Mesothelial cell of epicardium (in vitro differentiated cells): ENCODE results near the gene ABR. TPM values are rescaled to one million over a fixed set of nuclear protein-coding genes. Genes with fewer than 3 reads are reported as not detected.

Experiments
- DNase-seq, 2 experiments: peaks; one replicate each; pipeline ENCODE4 v3.0.0; 2021; ENCODE audit warnings: low spot score in 2 of 2; ENCODE audit not compliant: unreplicated experiment in 2 of 2
- H3K27ac Mint-ChIP-seq: 2 replicates; pipeline ENCODE4 v1.8.0; 2021; ENCODE audit warnings: mixed read lengths
- H3K27me3 Mint-ChIP-seq: 2 replicates; pipeline ENCODE4 v1.8.0; 2021; ENCODE audit warnings: low read depth, mixed read lengths
- H3K36me3 Mint-ChIP-seq: 2 replicates; pipeline ENCODE4 v1.8.0; 2021; ENCODE audit warnings: mixed read lengths
- H3K4me1 Mint-ChIP-seq: 2 replicates; pipeline ENCODE4 v1.8.0; 2021; ENCODE audit warnings: mixed read lengths
- H3K4me3 Mint-ChIP-seq: 2 replicates; pipeline ENCODE4 v1.8.0; 2021; ENCODE audit warnings: mild to moderate bottlenecking, moderate library complexity, mixed read lengths
- H3K9me3 Mint-ChIP-seq: 2 replicates; pipeline ENCODE4 v1.8.0; 2021; ENCODE audit warnings: mixed read lengths
- total RNA-seq: library from RNA; stranded (reverse); gene quantifications from 3 replicates; pipeline ENCODE4 v1.2.1, GENCODE V29; 2021
- TF ChIP-seq, protein P1 (sequence below): fragments of 200-600 bp; sonication (generic); IDR thresholded peaks from one replicate; pipeline ENCODE4 v1.5.0; 2021; ENCODE audit warnings: antibody characterized with exemption; ENCODE audit not compliant: unreplicated experiment

Gene ABR
- total RNA-seq, 1 donor from 2014 or later, result 70.1 TPM

DNA sequence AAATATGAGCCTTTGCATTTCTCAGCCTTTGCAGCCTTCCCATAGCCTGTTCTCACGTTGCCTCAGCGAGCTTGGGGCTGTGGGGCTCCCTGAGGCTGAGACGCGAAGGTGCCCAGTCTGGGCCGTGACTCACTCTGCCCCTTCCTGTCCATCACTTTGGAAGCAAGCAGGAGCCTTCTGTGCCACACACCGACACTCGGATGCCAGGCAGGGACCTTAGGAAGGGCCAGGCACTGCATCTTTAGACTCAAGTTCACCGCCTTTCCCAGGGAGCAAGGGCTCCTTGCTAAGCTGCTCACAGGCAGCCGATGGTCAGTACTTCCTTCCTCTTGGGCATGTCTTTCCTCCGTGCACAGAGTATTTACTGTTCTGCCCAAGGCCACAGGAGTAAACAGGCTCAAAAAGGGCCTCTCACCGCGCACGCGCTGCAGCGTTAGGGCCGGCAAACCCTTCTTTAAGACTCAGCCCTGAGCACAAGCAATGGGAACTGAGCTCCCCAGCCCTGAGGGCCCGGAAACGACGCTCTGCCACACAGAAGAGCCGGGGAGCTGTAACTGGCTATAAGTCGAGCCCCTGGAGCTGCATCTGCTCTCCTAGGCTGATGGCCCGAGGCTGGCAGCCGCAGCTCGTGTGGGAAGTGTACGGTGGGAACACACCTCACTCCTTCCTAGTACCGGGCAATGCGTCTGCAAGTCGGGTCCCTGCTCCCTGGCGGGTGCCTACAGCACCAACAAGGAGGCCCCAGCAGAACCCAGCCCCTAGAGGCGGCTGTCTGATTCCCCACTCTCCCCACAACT lies 175.6 kb downstream of the ABR start:
- Mint-ChIP-seq H3K4me1 (peaks cover 30% of the 10 kb centered on the region), H3K4me3 (no peak overlapping the region), H3K9me3 (no peaks in the 10 kb centered on the region), H3K27ac (no peak overlapping the region), H3K27me3 (no peaks in the 10 kb centered on the region), H3K36me3 (peaks cover 29% of the 10 kb centered on the region)
- DNase-seq, result no peak
- TF ChIP-seq, protein P1, sequence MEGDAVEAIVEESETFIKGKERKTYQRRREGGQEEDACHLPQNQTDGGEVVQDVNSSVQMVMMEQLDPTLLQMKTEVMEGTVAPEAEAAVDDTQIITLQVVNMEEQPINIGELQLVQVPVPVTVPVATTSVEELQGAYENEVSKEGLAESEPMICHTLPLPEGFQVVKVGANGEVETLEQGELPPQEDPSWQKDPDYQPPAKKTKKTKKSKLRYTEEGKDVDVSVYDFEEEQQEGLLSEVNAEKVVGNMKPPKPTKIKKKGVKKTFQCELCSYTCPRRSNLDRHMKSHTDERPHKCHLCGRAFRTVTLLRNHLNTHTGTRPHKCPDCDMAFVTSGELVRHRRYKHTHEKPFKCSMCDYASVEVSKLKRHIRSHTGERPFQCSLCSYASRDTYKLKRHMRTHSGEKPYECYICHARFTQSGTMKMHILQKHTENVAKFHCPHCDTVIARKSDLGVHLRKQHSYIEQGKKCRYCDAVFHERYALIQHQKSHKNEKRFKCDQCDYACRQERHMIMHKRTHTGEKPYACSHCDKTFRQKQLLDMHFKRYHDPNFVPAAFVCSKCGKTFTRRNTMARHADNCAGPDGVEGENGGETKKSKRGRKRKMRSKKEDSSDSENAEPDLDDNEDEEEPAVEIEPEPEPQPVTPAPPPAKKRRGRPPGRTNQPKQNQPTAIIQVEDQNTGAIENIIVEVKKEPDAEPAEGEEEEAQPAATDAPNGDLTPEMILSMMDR, result no peak

DNA sequence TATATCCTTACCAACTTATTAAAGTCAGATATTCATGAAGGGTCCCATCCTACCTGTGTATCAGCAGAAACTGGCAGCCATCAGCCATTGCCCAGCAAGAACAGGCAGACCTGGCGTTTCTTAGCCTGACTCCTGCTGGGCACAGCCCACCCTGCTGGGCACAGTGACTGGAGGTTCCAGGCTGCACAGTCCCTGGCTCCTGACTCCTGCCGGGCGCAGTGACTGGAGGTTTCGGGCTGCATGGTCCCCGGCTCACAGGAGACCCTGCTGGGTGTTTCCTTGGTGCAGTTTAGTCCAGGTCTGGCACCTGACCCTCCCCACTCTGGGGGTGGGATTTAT lies 176.2 kb downstream of the ABR start:
- no peak for DNase-seq
- Mint-ChIP-seq H3K9me3 (no peaks in the 10 kb centered on the region), H3K27me3 (no peaks in the 10 kb centered on the region), H3K27ac (peak overlapping the region; percentile 62), H3K4me3 (no peak overlapping the region), H3K36me3 (peaks cover 29% of the 10 kb centered on the region), H3K4me1 (peaks cover 33% of the 10 kb centered on the region)
- TF ChIP-seq, protein P1, result no peak

DNA sequence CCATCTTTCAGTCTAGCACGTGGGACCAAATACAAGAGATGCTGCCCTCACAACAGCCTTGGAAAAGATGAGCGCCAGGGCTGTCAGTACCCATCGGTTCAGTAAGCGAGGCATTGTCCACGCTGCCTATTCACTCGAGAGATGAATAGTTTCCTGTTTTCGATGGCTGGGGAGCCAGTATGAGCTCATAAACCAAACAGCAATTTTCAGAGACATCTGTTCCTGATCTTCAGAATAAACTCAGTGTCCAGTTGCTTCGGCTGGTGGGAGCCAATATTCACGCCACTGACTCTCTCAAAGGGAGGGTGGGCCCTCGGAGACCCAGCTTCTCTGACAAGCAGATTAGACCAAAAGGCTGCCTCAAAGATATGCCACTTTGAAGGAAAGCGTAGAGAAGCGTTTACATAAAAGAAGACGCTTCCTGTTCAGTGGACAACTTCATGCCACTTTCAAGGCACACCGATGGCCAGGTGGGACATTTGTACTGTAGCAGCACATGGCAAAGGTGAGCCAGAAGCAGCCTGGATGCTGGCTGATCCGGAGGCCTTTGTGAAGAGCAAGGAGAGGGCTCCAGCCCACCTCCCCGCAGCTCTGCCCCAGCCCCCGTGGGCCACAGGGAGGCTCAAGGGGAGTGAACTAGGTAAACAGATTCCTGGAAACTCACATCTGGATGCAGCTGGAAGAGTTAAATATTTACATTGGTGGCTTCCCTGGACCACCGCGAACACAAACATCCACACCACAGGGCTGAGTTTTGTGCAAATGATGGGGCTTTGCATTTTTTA lies 176.8 kb downstream of the ABR start:
- Mint-ChIP-seq H3K4me3 (no peak overlapping the region), H3K27ac (peak overlapping the region; percentile 62), H3K4me1 (peaks cover 38% of the 10 kb centered on the region), H3K9me3 (no peaks in the 10 kb centered on the region), H3K36me3 (peaks cover 29% of the 10 kb centered on the region), H3K27me3 (no peaks in the 10 kb centered on the region)
- TF ChIP-seq, protein P1, result no peak
- DNase-seq, result no peak

DNA sequence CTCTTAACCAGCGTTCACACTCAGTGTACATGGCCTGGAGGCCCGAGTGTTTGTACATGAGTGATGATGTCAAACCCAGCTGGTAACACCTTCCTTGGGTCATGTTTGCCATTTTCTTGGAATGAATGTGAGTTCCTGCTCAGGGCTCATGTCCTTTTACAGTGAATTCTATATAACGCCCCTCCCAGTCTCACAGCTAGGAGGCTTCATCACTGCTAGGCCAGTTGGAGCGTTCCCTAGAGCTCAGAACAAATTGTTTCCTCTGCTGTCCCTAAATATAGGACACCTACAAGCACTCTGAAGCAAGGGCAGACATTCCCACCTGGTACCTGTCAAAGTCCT lies 177.4 kb downstream of the ABR start:
- peak overlapping the region; percentile 39 for H3K27ac Mint-ChIP-seq
- H3K9me3 Mint-ChIP-seq, result no peaks in the 10 kb centered on the region
- DNase-seq, result no peak
- peaks cover 29% of the 10 kb centered on the region for H3K36me3 Mint-ChIP-seq
- no peak overlapping the region for H3K4me3 Mint-ChIP-seq
- peaks cover 42% of the 10 kb centered on the region for H3K4me1 Mint-ChIP-seq
- H3K27me3 Mint-ChIP-seq, result no peaks in the 10 kb centered on the region
- TF ChIP-seq, protein P1, result no peak

DNA sequence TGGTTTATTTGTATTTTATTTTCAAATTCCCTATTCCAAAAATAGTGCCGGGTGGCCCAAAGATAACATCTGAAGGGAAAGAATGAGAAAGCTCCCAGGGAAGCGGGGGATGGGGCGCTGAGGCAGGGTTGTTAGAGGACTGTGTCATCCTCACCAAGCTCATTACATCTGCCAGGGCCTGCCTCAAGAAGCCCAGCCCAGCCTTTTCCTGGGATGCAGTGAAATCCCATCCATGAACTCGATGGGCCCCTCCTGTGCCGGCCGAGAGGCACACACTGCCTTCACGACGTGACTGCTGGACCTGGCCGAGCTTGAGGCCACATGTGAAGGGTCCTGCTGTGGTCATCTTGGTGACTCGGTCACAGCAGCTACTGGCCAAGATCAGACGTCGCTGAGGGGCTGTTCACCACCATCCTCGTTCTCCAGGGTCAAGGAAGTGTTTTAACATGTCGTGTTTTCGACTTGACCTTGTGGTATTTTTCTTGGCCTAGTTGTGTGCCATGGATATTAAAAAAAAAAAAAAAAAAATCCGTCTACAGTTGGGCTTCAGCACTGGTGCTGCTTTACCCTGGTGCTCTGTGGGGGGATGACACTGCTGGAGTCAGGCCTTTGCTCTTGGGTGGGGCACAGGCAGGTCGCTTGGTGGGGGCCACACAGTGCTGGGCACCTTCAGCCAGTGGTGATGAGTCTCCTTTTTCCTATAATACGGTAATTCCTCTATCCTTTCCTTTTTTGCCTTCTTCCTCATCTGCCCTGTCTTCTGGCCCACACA lies 178.0 kb downstream of the ABR start:
- TF ChIP-seq, protein P1, result no peak
- H3K27me3 Mint-ChIP-seq, result no peaks in the 10 kb centered on the region
- no peak overlapping the region for H3K4me3 Mint-ChIP-seq
- peak overlapping the region; percentile 39 for H3K27ac Mint-ChIP-seq
- peaks cover 29% of the 10 kb centered on the region for H3K36me3 Mint-ChIP-seq
- no peak for DNase-seq
- H3K4me1 Mint-ChIP-seq, result peaks cover 45% of the 10 kb centered on the region
- no peaks in the 10 kb centered on the region for H3K9me3 Mint-ChIP-seq
